Mesothelial cell of epicardium (in vitro differentiated cells): ENCODE results near the gene LTBP3. TPM values are rescaled to one million over a fixed set of nuclear protein-coding genes. Genes with fewer than 3 reads are reported as not detected.

ENCODE experiments used
- DNase-seq, 2 experiments: peaks; one replicate each; pipeline ENCODE4 v3.0.0; 2021; ENCODE audit warnings: low spot score in 2 of 2; ENCODE audit not compliant: unreplicated experiment in 2 of 2
- H3K27ac Mint-ChIP-seq: 2 replicates; pipeline ENCODE4 v1.8.0; 2021; ENCODE audit warnings: mixed read lengths
- H3K27me3 Mint-ChIP-seq: 2 replicates; pipeline ENCODE4 v1.8.0; 2021; ENCODE audit warnings: low read depth, mixed read lengths
- H3K36me3 Mint-ChIP-seq: 2 replicates; pipeline ENCODE4 v1.8.0; 2021; ENCODE audit warnings: mixed read lengths
- H3K4me1 Mint-ChIP-seq: 2 replicates; pipeline ENCODE4 v1.8.0; 2021; ENCODE audit warnings: mixed read lengths
- H3K4me3 Mint-ChIP-seq: 2 replicates; pipeline ENCODE4 v1.8.0; 2021; ENCODE audit warnings: mild to moderate bottlenecking, moderate library complexity, mixed read lengths
- H3K9me3 Mint-ChIP-seq: 2 replicates; pipeline ENCODE4 v1.8.0; 2021; ENCODE audit warnings: mixed read lengths
- total RNA-seq: library from RNA; stranded (reverse); gene quantifications from 3 replicates; pipeline ENCODE4 v1.2.1, GENCODE V29; 2021
- TF ChIP-seq, protein P1 (sequence below): fragments of 200-600 bp; sonication (generic); IDR thresholded peaks from one replicate; pipeline ENCODE4 v1.5.0; 2021; ENCODE audit warnings: antibody characterized with exemption; ENCODE audit not compliant: unreplicated experiment

Gene LTBP3
- total RNA-seq, 1 donor from 2014 or later = 333 TPM

DNA sequence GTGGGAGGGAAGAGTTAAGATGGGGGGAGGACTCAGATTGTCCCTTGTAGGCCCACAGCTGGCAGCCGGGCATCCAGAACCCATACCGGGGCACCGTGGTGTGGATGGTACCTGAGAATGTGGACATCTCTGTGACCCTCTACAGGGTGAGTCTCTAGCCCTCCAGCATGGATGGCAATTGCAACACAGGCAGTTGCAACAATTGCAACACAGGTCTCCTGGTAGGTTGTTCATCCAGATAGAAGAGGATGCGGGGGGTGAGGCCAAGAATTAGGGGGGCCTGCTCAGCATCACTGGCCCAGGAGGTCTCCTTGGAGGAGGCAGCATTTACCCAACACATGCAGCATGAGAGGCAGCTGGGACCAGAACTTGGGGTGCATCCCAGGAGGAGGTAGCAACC lies 21.1 kb upstream of the LTBP3 start:
- H3K27me3 Mint-ChIP-seq = peaks cover 11% of the 10 kb centered on the region
- no peak for DNase-seq
- no peak overlapping the region for H3K27ac Mint-ChIP-seq
- H3K36me3 Mint-ChIP-seq = peaks cover 7% of the 10 kb centered on the region
- no peaks in the 10 kb centered on the region for H3K9me3 Mint-ChIP-seq
- TF ChIP-seq, protein P1, sequence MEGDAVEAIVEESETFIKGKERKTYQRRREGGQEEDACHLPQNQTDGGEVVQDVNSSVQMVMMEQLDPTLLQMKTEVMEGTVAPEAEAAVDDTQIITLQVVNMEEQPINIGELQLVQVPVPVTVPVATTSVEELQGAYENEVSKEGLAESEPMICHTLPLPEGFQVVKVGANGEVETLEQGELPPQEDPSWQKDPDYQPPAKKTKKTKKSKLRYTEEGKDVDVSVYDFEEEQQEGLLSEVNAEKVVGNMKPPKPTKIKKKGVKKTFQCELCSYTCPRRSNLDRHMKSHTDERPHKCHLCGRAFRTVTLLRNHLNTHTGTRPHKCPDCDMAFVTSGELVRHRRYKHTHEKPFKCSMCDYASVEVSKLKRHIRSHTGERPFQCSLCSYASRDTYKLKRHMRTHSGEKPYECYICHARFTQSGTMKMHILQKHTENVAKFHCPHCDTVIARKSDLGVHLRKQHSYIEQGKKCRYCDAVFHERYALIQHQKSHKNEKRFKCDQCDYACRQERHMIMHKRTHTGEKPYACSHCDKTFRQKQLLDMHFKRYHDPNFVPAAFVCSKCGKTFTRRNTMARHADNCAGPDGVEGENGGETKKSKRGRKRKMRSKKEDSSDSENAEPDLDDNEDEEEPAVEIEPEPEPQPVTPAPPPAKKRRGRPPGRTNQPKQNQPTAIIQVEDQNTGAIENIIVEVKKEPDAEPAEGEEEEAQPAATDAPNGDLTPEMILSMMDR = no peak
- H3K4me1 Mint-ChIP-seq = peaks cover 21% of the 10 kb centered on the region
- no peak overlapping the region for H3K4me3 Mint-ChIP-seq

DNA sequence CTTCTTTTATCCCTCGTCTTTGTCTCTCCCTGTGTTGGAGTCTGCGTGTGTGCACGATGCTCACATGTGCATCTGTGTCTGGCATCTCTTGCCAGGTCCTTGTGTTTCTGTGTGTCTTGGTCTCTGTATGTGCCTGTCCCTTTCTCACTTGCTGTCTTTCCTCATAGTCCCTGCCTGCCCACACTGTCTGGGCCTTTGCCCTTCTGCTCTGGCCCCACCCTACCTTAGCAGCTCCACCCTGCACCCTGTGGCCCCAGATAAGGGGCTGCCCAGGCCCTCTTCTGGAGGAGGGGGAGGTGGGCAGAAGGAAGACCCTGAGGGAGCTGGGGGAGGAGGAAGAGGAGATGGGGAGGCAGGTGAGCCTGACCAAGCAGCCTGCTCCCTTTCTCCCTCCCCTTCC lies 20.5 kb upstream of the LTBP3 start:
- Mint-ChIP-seq H3K9me3 (no peaks in the 10 kb centered on the region), H3K36me3 (peaks cover 7% of the 10 kb centered on the region), H3K4me3 (no peak overlapping the region), H3K27ac (peak overlapping the region; percentile 14), H3K27me3 (peaks cover 9% of the 10 kb centered on the region), H3K4me1 (peaks cover 25% of the 10 kb centered on the region)
- TF ChIP-seq, protein P1 = no peak
- no peak for DNase-seq

DNA sequence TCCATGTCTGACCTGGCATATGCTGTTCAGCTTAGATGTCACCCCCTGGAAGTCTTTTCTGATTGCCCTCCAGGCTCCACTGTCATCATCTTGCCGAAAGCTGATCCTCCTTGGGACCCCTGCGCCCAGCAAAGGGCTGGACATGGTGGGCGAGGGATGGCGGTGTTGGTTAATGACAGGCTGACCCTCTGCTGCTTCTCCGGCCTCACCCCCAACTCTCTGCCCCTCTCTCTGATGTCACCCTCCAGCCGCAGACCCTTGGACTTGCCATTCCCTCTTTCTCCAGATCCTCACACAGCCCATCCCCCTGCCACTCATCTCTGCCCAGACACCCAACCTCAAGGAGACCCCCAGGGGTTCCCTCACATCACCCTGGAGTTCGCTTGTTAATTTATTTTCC lies 20.0 kb upstream of the LTBP3 start:
- H3K27me3 Mint-ChIP-seq = peaks cover 9% of the 10 kb centered on the region
- DNase-seq = no peak
- peaks cover 29% of the 10 kb centered on the region for H3K4me1 Mint-ChIP-seq
- peak overlapping the region; percentile 26 for H3K4me3 Mint-ChIP-seq
- no peaks in the 10 kb centered on the region for H3K9me3 Mint-ChIP-seq
- TF ChIP-seq, protein P1 = no peak
- no peak overlapping the region for H3K27ac Mint-ChIP-seq
- H3K36me3 Mint-ChIP-seq = peaks cover 7% of the 10 kb centered on the region

DNA sequence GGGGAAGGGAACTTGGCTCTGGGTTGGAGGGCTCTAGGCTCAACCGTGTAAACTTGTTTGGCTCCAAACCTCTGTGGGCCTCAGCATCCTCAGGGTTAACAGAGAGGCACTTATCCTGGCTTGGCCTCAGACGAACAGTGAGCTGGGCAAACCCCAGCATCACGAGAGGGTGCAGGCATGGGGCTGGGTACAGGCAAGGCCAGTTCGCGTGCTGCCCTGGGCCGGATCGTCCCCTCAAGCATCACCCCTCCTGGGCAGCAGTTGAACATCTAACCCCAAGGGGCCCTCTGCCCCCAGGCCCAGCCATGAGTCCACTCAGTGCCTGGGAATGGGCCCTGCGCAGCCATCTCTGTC lies 19.6 kb upstream of the LTBP3 start:
- TF ChIP-seq, protein P1 = no peak
- no peak for DNase-seq
- no peaks in the 10 kb centered on the region for H3K9me3 Mint-ChIP-seq
- peaks cover 9% of the 10 kb centered on the region for H3K27me3 Mint-ChIP-seq
- H3K4me3 Mint-ChIP-seq = peak overlapping the region; percentile 26
- peaks cover 7% of the 10 kb centered on the region for H3K36me3 Mint-ChIP-seq
- peaks cover 31% of the 10 kb centered on the region for H3K4me1 Mint-ChIP-seq
- H3K27ac Mint-ChIP-seq = no peak overlapping the region

DNA sequence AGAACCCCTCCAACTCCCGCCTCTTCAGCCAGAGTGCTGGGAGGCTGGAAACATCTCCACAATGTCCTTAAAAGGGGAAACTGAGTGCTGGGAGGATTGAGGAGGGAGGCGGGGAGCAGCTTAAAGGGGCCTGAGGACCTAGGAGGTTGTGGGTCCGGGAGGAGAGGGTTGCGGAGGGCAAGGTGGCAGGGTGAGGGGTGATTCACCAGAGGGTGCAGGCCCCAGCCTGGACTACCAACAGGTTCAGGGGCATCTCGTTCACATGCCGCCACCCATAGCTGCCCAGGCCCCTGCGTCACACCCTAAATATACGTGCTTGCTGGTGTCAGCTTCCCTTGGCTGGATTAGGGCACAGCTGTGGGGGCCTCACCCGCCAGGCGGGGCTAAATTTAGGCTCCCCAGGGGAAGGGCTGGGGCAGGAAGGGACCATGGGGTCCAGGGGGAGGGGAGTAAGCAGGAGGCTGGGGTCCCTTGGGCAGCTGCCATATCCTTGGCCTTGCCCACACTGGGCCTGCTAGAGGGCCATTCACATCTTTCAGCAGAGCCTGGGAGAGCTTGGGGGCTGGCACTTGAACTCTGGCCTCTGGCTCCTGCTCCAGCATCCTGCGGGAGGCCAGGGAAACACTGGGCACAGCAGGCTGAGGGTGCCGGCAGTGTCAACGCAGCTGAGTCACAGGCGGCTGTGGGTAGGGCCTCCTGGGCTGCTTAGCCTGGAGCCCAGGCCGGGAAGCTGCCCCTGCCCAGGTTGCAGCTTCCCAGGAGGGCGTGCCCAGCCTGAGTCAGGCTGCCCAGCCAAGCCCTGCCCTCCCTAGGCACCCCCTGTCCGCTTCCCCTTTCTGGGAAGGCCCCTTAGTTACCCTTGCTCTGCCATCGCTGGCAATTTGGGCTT lies 19.0 kb upstream of the LTBP3 start:
- Mint-ChIP-seq H3K36me3 (peaks cover 7% of the 10 kb centered on the region), H3K4me3 (peak overlapping the region; percentile 66), H3K4me1 (peaks cover 33% of the 10 kb centered on the region), H3K27me3 (peaks cover 9% of the 10 kb centered on the region), H3K9me3 (no peaks in the 10 kb centered on the region), H3K27ac (peak overlapping the region; percentile 25)
- TF ChIP-seq, protein P1 = no peak
- no peak for DNase-seq
